ENCODE measurements around the gene BMF.

DNA sequence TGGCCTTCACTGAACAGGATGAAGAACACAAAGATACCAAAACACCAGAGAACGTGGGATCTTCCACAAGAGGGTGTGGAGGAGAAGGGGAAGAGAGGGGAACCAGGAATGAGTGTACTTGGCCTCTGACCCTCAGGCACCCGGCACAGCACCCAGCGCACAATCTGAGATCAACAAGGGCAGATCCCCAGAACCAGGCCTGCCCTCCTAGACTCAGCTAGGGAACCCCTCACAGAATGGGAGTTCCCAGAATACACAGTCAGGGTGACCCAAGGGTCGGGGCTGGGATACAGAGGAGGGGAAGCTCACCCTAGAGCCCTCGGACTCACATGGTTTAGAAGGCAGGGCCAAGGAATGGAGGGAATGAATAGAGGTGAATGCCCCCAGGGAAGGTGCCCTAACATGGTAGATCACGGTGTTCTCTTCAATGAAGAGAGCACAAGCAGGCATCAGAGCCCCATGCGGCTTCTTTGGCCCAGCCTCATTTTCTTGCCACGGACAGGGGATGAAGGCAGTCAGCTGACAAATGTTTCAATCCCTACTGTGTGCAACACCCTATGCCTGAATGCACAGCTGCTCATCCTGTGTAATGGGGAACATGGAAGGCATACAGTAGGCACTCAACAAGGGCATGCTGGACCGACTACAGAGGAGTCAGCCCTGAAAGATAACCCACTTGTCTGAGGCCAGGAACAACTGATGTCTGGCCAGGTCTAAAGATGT, 13.1 kb downstream of the BMF start:
- TF ChIP-seq POLR2AphosphoS5 (IDR thresholded peaks at IDR 0.05): no peak
- TF ChIP-seq, protein P1, sequence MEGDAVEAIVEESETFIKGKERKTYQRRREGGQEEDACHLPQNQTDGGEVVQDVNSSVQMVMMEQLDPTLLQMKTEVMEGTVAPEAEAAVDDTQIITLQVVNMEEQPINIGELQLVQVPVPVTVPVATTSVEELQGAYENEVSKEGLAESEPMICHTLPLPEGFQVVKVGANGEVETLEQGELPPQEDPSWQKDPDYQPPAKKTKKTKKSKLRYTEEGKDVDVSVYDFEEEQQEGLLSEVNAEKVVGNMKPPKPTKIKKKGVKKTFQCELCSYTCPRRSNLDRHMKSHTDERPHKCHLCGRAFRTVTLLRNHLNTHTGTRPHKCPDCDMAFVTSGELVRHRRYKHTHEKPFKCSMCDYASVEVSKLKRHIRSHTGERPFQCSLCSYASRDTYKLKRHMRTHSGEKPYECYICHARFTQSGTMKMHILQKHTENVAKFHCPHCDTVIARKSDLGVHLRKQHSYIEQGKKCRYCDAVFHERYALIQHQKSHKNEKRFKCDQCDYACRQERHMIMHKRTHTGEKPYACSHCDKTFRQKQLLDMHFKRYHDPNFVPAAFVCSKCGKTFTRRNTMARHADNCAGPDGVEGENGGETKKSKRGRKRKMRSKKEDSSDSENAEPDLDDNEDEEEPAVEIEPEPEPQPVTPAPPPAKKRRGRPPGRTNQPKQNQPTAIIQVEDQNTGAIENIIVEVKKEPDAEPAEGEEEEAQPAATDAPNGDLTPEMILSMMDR (IDR thresholded peaks at IDR 0.05): no peak

Data from prostate gland (tissue), 2 donors.